ENCODE results near the gene SETD3. TPM values are rescaled to one million over a fixed set of nuclear protein-coding genes. Genes with fewer than 3 reads are reported as not detected.

SETD3 gene
- polyA plus RNA-seq, 12 donors, result 55.8 to 87.3 (median 74.3) TPM; not detected in 1

DNA sequence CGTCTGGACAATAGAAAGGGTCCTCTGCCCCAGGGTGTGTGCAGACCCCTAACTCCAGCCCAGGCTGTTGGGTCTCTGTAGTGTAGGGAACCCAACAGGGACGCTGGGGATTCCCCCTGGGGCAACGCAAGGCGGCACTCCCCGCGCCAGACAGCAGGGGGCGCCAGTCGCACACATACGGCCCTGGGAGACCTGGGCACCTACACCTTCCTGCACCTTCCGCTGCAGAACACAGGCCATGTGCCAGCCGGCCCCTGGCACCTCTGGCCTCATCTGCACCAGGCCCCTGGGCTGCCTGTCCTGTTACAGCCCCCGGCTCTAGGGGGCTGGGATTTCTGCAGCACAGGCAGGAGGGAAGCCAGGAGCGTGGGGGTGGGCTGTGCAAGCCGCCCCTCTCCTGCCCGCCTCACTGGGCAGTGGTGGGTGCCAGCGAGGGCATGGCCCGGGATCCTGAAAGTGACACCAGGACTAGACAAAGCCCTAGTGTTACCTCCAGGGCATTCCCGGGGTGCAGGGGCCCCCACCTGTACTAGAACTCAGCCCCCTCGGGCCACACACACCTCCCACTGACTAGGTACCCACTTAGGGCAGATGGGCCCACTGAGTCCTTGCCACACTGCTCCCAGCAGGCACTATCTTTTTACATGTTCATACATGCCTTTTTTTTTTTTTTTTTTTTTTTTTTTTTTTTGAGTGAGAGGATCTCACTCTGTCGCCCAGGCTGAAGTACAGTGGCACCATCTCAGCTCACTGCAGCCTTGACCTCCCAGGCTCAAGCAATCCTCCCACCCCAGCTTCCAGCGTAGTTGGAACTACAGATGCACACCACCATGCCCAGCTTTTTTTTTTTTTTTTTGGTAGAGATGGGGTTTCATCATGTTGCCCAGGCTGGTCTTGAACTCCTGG, 38.0 kb upstream of the SETD3 start:
- DNase-seq, result peak; percentile 45

DNA sequence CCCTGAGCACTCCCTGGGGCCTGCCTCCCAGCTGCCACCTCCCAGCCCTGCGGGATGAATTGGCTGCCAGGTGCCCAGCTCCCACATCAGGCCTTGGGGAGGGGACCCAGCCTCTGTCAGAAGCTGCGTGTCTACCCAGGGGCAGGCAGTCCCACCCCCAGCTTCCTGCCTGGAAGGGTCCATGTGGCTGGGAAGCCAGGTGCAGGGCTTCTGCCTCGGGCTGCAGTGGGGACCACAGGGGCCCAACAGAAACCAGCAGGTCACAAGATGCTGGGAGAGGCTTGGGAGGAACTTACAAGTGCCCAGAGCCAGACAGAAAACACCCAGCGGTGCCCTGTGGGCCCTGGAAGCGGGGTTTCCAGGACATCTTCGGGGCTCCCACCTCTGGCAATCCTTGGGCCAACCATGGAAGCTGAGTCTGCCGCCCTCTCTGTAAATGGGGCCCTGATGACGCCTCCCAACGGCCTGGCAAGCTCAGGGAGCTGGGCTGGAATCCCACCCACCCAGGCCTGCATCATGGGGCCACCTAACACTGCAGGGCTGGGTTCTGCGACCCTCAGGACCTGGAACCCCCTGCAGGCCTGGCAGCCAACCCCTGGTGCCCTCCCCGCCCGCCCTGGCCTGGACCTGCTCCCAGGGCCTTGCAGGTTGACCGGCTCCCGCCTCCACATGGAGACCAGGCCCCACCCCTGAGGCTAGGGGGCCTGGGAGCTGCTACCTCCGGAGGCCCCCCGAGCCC, 37.2 kb upstream of the SETD3 start:
- DNase-seq, result no peak

DNA sequence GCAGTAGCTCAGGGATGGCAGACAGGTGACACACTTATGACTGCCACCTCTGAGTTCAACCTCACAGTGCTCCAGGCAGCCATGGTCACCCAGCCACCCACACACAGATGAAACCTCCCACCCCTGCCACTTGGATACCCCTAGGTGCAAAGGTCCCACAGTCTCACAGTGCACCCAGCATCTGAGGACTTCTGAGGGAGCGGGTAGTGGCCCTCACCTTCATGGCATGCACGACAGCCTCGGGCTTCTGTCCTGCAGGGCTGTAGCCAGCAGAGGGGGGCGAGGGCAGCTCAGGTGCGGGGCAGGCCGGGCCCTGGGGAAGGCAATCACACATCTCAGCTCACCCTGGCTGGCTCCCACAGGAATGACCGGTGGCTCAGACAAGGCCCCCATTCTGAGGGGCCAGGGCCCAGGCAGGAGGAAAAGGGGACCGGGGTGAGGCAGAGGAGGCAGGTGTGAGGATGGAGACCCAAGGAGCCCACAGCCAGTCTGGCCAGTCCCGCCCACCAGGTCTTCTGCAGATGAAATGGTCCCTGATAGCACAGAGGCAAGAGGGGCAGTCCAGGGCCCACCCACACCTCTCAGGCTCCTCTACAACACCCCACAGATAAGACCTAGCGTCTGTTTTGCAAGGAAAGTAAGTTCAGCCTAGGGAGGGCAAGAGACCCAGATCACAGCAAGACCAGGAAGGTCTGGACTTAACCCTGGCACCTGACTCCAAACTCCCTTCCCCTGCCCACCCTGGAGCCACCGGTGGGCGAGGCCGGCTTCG, 36.4 kb upstream of the SETD3 start:
- no peak for DNase-seq

DNA sequence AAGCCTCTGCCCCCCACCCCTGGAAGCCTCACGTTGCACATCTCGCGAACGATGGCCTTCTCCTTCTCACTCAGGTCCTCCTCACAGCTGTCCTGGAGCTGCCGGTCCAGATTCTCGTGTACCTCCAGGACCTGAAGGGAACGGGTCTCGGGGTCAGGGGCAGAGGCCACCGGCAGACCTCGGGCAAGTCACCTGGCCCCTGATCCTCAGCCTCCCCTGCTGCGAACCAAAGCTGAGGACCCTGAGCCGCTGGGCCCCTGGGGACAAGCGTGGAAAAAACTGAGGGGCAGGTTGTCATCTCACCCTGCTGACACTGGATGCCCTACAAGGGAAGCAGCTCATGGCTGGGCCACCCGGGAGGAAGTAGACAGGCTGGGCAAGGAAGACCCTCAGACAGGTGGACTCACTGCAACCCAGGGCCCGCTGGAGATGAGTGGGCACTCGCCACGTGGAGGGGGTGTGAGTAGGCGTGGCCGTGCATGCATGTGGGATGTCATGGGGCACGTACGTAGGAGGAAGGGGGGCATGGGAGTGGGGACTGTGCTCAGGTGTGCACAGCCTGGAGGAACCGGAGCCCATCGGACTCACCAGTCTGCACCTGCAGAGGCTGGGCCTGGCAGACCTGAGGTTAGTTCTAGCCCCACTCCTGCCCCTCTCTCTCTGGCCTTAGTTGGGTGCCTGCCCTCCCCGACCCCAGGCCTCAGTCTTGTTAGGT, 35.7 kb upstream of the SETD3 start:
- DNase-seq, result no peak

DNA sequence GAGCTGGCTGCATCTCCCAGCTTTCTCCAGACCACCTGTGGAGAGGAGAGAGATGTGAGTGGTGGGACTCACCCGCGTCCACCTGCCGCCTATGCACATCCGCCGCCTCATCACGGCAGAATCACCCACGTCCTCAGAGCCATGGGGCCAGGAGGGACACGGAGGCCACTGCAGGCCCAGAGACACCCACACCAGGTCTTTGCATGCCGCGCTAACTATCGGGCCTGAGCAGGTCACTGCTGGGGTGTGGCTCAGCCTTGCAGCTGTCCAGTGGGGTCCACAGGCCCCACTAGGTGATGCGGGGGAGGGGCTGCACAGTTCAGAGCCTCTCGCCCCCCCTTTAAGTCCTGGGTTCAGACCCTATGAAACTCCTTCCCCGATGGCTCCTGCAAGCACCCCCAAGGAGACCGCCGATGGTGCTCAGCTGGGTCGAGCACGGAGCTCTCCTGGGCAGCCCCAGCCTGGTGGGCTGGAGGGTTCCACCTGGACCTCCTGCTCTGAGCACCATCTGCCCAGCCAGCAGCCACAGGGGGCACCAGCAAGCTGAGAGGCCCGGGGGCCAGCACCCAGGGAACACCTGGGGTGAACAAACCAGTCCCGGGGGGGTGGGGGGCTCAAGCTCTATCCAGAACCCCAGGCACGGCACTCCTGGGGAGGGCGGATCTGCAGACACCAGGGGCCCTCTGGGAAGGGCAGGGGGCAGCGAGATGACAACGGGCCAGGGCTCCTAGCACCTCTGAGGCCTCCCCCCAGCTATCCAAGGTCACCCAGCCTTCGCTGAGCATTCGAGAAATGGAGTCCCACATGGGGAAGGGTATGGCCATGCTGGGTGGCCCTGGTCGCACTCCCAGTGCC, 34.9 kb upstream of the SETD3 start:
- DNase-seq, result no peak

DNA sequence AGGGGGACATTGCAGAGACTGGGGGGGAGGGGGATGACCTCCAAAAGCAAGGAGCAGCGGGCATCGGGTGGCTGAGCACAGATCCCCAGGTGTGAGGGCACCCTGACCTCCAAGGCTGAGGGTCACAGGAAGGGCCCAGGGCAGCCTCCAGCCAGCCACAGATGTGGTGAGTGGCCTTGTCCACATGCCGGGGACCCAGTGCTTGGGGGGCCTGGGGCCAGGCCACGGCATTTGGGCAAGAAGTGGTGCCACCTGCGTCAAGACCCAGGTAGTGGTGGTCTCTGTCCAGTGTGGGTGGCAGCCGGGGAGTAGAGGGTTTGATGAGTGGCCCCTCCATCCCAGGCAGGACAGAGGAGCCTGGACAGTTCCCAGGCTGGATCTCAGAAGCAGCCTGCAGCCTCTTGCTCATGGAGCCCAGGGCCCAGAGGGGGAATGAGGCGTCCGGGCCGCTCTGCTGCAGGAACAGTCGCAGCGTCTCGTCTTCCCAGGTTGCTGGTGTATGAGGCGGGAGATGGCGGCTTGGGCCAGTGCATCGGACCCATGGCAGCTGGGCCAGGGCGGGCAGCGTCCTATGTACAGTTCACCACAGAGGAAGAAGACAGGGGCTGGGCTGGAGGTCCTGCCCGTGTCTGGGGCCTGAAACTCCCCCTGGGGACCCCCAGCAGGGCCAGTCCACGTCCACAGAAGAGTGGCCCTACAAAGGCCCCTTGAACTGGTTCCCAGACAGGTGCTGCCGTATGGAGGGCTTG, 34.1 kb upstream of the SETD3 start:
- DNase-seq, result no peak

DNA sequence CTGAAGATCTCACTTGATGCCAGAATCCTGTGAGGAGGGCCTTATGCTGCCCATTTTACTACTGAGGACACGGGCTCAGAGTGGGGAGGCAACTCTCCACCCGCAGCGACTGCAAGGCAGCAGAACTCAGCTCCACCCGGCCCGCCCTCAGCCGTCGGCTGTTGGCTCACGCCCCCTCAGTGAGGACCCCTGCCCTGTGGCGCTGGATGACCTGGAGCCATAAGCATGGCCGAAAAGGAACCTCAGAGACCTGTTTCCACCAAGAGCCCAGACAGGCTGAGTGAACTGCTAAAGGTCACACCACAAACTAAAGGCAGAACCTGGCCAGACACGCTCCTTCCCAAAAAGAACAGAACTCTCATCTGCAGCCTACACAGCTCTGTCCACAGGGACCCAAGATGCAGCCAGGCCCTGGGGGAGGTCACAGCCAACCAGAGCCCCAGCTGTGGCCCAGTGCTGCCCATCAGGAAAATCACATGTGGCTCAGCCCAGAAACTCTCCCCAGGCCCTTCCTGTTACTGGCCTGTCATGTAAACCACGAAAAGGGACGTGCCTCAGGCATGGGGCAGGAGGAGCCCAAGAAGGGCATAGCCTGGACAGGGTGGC, 33.4 kb upstream of the SETD3 start:
- DNase-seq, result no peak

DNA sequence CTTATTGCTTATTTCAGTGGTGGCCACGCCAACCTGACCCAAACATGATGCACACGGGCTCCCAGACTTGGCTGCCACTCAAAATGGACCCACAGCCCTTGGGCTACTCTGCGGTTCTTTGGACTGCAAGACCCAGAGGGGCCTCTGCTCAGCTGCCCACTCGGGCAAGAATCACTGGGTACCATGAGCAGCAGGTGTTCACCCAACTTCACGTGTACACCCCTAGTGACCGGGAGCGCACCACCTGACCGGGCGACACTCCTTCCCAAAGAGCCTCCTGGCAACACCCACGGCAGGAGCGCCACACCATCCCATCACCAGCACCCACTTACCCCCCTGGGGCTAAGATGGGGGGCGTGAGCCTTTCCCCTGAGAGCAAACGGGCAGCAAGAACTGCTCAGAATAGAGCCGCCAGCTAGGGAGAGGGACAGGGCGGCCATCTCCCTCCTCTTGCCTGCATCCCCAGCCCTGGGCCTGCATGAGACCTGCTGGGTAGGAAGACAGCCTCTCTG, 32.6 kb upstream of the SETD3 start:
- DNase-seq, result no peak

DNA sequence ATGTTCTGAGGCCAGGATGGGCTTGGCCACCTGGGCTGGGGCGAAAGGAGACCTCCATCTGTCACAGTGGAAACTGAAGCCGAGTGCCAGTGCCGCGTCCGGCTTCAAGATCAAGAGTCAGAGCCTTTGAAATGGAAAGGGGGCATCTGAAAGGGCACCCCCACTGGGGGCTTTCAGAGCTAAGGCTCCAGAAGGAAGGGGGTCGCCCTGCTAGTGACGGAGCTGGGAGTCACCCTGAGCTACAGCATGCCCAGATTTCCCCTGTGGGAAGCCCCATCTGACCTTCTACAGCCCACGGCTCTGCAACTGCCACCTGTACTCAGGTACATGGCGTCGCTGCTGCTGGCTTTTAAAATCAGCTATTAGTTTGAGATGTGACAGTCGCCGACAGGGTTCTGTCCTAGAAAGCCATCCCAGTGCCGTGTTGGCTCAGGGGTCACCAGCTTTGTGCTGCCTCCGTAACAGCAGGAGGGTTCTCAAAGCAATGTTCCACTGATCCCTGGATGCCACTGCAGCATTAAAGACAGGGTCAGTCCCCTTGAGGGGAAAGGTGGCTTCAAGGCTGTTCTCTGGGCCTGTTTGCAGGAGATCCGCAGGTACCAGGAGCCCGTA, 32.0 kb upstream of the SETD3 start:
- DNase-seq, result no peak

DNA sequence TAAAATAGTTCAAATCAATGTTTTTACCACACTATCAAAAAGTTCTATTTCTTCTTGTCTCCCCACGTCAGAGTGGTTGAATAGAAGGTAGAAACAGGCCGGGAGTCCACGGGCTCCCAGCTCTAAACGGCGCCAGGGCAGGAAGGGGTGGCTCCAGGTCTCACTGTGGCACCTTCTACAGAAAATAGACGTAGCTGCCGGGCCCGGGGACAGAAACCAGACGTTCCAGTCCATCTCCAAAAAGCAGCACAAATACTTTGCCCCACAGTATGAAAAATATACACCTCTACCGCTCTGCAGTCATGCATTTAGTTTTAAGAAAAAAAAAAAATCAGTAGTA, 31.4 kb upstream of the SETD3 start:
- DNase-seq, result no peak

DNA sequence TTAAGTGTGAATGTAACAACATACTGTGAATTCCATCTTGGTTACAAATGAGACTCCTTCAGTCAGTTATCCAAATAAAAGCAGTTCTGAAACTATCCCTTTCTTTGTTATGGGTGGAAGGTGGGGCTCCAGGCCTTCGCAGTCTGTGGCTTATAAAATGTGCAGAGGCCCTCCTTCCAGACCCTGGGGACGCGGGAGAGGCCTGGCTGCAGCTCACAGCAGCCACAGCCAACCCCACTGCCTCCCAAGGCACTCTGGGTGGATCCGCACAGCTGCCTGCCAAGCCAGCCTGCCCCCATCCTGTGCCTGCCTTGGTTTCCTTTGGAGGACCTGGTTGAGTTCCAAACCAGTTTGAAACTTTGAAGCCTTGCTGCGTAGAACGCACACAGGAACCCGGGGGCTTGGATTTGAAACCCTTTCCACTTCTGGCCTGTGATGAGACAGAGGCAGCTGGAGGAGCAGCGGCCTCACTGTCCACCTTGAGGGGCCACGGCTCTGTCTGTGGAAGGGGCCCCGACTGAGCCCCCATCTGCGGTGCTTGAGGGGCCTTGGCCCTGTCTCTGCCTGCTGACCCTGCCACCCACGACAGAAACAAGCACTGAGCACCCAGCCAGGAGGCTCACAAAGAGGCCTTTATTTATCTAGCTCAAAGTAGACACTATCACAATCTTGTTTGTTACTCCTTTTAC, 30.9 kb upstream of the SETD3 start:
- DNase-seq, result peak; percentile 28

DNA sequence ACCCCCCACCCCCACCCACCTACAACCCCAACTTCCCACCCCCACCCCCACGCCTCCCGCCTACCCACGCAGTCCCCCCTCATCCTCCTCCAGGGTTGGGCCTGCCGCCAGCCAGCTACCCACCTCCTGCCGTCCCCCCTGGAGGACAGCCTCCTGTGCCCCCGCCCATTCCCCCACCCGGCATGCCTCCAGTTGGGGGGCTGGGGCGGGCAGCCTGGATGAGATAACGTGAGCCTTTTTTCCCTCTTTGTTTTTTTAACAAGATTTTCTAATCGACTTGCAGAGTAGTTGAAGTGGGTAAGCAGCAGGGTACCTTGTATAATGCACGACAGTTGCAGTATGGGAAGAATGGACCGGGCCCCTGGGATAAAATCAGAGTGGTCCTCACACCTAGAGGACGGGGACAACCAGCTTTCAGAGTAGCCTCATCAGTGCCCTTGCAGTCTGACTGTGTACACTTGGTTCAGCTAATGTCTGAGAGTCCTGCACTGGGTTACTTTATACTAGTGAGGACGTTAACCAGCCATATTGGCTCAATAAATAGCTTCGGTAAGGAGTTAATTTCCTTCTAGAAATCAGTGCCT, 30.0 kb upstream of the SETD3 start:
- DNase-seq, result no peak

DNA sequence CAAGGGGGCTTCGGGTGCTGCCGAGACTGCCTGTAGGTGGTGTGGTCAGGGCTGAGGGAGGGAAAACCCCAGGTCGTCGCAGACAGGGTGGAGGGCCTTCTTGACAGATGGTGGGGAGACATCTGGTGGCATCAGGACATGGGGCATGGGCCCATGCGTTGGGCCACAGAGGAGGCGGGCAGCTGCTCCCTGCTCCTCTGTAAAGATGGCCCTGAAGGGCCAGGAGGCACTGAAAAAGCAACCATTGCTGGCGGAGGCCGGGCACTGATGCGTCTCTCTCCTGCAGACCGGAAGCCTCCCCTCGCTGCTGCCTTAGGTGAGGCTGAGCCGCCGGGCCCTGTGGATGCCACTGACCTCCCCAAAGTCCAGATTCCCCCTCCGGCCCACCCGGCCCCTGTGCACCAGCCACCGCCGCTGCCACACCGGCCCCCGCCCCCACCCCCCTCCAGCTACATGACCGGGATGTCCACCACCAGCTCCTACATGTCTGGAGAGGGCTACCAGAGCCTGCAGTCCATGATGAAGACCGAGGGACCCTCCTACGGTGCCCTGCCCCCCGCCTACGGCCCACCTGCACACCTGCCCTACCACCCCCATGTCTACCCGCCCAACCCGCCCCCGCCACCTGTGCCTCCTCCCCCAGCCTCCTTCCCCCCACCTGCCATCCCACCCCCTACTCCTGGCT, 29.4 kb upstream of the SETD3 start:
- DNase-seq, result no peak

DNA sequence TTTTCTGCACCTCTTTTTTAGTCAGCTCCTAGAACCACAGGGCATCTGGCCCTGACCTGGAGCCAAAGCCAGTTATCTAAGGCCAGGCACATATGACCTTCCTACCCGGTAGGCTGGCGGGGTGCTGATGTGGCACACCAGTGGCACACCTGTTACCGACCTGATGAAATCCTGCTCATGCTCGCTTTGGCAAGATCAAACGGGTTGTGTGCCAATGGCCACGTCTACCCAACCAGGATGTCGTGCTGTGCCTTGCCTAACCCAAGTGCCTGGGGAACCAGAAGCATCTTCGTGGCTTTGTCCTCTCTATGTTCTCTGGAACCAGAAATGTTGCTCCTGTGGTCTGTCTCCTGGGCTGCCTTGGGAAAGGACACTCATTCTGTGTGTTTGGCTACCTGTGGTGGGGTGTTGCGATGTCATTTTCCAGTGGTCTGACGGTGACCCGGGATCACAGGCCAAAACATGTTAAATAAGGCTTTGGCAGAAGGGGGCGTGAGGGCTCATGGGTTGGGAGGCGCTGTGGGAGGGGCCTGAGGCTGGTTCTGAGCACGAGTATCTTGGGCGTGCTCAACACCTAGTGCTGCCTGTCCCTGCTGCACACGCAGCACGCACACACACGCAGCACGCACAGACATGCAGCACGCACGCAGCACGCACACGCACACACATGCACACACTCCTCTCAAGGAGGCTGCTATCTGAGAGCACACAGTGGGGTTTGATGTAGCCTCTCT, 28.4 kb upstream of the SETD3 start:
- no peak for DNase-seq

DNA sequence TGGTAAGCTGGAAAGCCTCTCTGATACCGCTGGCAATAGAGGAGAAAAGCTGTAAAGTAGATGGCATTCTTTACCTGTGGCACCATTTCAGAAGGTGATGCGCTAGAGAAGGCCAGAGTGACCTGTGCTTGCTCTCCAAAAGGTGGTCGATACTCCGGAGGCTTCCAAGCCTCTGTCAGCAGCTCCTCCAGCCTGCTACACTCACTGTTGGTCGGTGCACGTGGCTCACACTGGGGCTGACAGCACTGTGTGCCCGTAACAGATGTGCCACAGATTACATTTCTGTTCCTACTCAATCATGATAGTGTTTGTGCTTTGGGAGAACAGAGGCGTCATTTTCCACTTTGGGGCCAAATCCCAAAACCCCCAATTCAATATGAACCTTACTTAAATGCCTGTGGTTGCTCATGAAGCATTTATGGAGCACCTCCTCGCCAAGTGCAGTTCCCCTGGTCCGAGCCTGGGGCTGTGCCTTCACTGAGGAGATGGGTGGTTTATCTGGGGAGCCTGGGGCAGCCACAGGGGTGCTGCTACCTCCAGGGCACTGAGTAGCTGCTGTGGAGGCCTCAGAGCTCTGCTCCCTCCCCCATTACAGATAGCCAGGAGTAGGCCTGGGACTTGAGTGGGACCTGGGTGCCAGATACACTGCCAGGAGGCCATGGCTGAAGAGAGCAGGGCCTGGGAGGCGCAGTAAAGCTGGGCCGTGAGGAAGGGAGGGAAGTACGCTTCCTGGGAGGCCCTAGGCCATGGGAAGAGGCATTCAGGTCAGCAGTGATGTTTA, 27.4 kb upstream of the SETD3 start:
- no peak for DNase-seq

DNA sequence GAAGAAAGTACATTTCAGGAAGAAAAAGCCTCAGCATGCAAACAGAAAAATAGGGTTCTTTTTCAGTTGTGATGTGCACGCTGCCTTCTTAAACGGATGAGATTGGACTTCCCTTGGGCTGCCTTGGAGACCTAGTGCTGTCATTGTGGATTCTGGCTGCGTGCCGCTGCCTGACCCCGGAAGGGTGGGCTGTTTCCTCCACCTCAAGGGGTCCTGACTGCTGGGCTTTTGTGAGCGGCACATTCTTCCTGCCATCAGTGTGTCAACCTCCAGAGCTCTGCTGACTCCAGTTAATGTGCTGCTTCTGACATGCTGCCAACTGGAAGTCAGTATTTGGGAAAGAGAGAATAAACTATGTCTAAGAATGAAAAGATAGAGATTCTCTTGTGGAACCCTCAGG, 25.6 kb upstream of the SETD3 start:
- no peak for DNase-seq

Data from muscle of arm (tissue), 12 donors.